Endodermal cell (in vitro differentiated cells): Measurements from ENCODE around the gene HELZ2. TPM values are rescaled to one million over a fixed set of nuclear protein-coding genes. Genes with fewer than 3 reads are reported as not detected.

Experiments
- DNase-seq: peaks from one replicate; pipeline ENCODE4 v3.0.0-alpha.2; 2017
- H3K27ac ChIP-seq: 2 replicates; pipeline ENCODE4 v1.5.1; 2013; ENCODE audit warnings: mild to moderate bottlenecking, low read depth, low read length, moderate library complexity
- H3K27me3 ChIP-seq: 2 replicates; pipeline ENCODE4 v1.6.1; 2013; ENCODE audit warnings: mild to moderate bottlenecking, low read length, moderate library complexity; ENCODE audit not compliant: insufficient read depth, control insufficient read depth, poor library complexity, severe bottlenecking
- H3K36me3 ChIP-seq: 2 replicates; pipeline ENCODE4 v1.7.0; 2013; ENCODE audit warnings: mild to moderate bottlenecking, low read length, moderate library complexity; ENCODE audit not compliant: control insufficient read depth, insufficient read depth
- H3K4me1 ChIP-seq: one replicate; pipeline ENCODE4 v1.7.0; 2013; ENCODE audit warnings: low read length; ENCODE audit not compliant: control insufficient read depth, insufficient read depth
- H3K4me3 ChIP-seq: 2 replicates; pipeline ENCODE4 v1.5.1; 2013; ENCODE audit warnings: mild to moderate bottlenecking, low read length, moderate library complexity
- H3K9ac ChIP-seq: 2 replicates; pipeline ENCODE4 v1.6.1; 2013; ENCODE audit warnings: mild to moderate bottlenecking, low read length, moderate library complexity; ENCODE audit not compliant: poor library complexity, severe bottlenecking; ENCODE audit errors: extremely low read depth
- H3K9me3 ChIP-seq: 2 replicates; pipeline ENCODE4 v1.6.1; 2013; ENCODE audit warnings: mild to moderate bottlenecking, low read length, moderate library complexity; ENCODE audit not compliant: control insufficient read depth
- H3K27ac Mint-ChIP-seq: 2 replicates; pipeline ENCODE4 v1.8.0; 2020; ENCODE audit warnings: mixed read lengths
- H3K27me3 Mint-ChIP-seq: 2 replicates; pipeline ENCODE4 v1.8.0; 2021; ENCODE audit warnings: mild to moderate bottlenecking, mixed read lengths; ENCODE audit not compliant: insufficient read depth
- H3K36me3 Mint-ChIP-seq: 2 replicates; pipeline ENCODE4 v1.8.0; 2020; ENCODE audit warnings: low read depth, mixed read lengths
- H3K4me1 Mint-ChIP-seq: 2 replicates; pipeline ENCODE4 v1.8.0; 2020; ENCODE audit warnings: mixed read lengths
- H3K4me3 Mint-ChIP-seq: 2 replicates; pipeline ENCODE4 v1.8.0; 2020; ENCODE audit warnings: mild to moderate bottlenecking, moderate library complexity, mixed read lengths
- H3K9me3 Mint-ChIP-seq: 2 replicates; pipeline ENCODE4 v1.8.0; 2020; ENCODE audit warnings: mild to moderate bottlenecking, mixed read lengths
- CTCF ChIP-seq: fragments of 200-600 bp; sonication (generic); conservative IDR thresholded peaks from 2 replicates; pipeline ENCODE4 v1.5.0; 2021; ENCODE audit warnings: antibody characterized with exemption, mild to moderate bottlenecking
- WGBS, 2 experiments: methylation state at CpG; one replicate each; pipeline versions ENCODE4 v1.1.5 to v1.1.7; 2013; ENCODE audit warnings: missing lambda C conversion rate in 2 of 2, mixed read lengths in 1 of 2; ENCODE audit not compliant: insufficient coverage in 1 of 2, insufficient read length in 1 of 2; 5-methylcytosine and 5-hydroxymethylcytosine counted together
- total RNA-seq, 2 donors: library from RNA; stranded (reverse); fragmentation: NEBNext Ultra II Directional in 1 of 2; extraction: Animal tissue kit (Norgen Biotek cat#: 25700) in 1 of 2; gene quantifications; 2 replicates in 1 of 2; 3 replicates in 1 of 2; pipeline ENCODE4 v1.2.1, GENCODE V29; 2021

Gene HELZ2
- total RNA-seq, 2 donors from 2014 or later = 34.5 to 37.0 TPM

- no peak overlapping the region for H3K4me3 Mint-ChIP-seq
- no peaks in the 10 kb centered on the region for H3K9me3 Mint-ChIP-seq
- Histone ChIP-seq H3K36me3 (no peaks in the 10 kb centered on the region), H3K27ac (no peak overlapping the region), H3K27me3 (no peaks in the 10 kb centered on the region), H3K4me3 (no peak overlapping the region), H3K9me3 (no peaks in the 10 kb centered on the region), H3K9ac (no peak overlapping the region), H3K4me1 (no peaks in the 10 kb centered on the region)
- H3K27me3 Mint-ChIP-seq = no peaks in the 10 kb centered on the region
- DNase-seq = no peak
- no peak for TF ChIP-seq CTCF
- no peaks in the 10 kb centered on the region for H3K36me3 Mint-ChIP-seq
- H3K27ac Mint-ChIP-seq = no peak overlapping the region
- WGBS, 2 experiments = 93 to 95% methylated on average over 16 to 24 of the region's 26 CpGs
- H3K4me1 Mint-ChIP-seq = no peaks in the 10 kb centered on the region
Measured at GRCh38 chr20:63578224-63579016, 4.4 kb upstream of the HELZ2 start.

GRCh38 chr20:63577317-63577894, 3.4 kb upstream of the HELZ2 start:
- no peaks in the 10 kb centered on the region for H3K4me1 Mint-ChIP-seq

GRCh38 chr20:63576311-63576710, 2.3 kb upstream of the HELZ2 start:
- Histone ChIP-seq H3K9me3 (no peaks in the 10 kb centered on the region), H3K4me3 (no peak overlapping the region), H3K27me3 (no peaks in the 10 kb centered on the region), H3K27ac (no peak overlapping the region), H3K9ac (no peak overlapping the region), H3K4me1 (no peaks in the 10 kb centered on the region), H3K36me3 (no peaks in the 10 kb centered on the region)
- Mint-ChIP-seq H3K9me3 (no peaks in the 10 kb centered on the region), H3K4me1 (no peaks in the 10 kb centered on the region), H3K36me3 (no peaks in the 10 kb centered on the region), H3K27me3 (no peaks in the 10 kb centered on the region), H3K27ac (no peak overlapping the region), H3K4me3 (no peak overlapping the region)
- whole genome bisulfite sequencing, 2 experiments = 88 to 94% methylated on average over 2 to 5 of the region's 7 CpGs
- no peak for TF ChIP-seq CTCF
- no peak for DNase-seq

More at GRCh38 chr20:63577317-63577894, 3.4 kb upstream of the HELZ2 start:
- no peak overlapping the region for H3K27ac ChIP-seq
- TF ChIP-seq CTCF = no peak
- DNase-seq = no peak
- no peaks in the 10 kb centered on the region for H3K36me3 ChIP-seq
- 92 to 93% methylated on average over 15 to 19 of the region's 19 CpGs for WGBS, 2 experiments
- Mint-ChIP-seq H3K4me3 (no peak overlapping the region), H3K36me3 (no peaks in the 10 kb centered on the region), H3K27me3 (no peaks in the 10 kb centered on the region), H3K27ac (no peak overlapping the region), H3K9me3 (no peaks in the 10 kb centered on the region)
- H3K9ac ChIP-seq = no peak overlapping the region
- no peaks in the 10 kb centered on the region for H3K4me1 ChIP-seq
- H3K4me3 ChIP-seq = no peak overlapping the region
- H3K27me3 ChIP-seq = no peaks in the 10 kb centered on the region
- no peaks in the 10 kb centered on the region for H3K9me3 ChIP-seq
